Measurements from ENCODE around the gene IL31RA. TPM values are rescaled to one million over a fixed set of nuclear protein-coding genes. Genes with fewer than 3 reads are reported as not detected.

IL31RA gene
- total RNA-seq, 1 experiment from 2014 or later = not detected

DNA sequence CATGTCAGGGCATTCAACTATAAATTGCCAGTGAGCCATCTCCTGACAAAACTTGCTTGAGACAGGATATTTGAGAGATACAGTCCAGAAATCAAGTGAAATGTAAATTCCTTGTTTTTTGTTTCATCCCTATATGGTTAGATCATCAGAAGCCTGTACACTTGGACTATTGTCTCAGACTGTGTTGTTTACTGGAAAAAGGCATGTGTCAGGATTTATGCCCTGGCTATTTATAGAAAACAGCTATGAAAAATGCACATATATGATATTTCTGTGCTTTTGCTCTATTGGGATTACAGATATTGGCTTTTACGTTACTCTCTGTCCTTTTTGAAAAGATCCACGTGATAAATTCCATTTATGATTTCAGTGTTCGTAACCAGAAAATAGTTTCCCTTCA is 44.2 kb downstream of the IL31RA start (continued):
- TF ChIP-seq ZNF317 (CRISPR knock-in tag; IDR thresholded peaks at IDR 0.05; ENCODE audit: borderline replicate concordance, low read depth) (no peak), ZNF671 (CRISPR knock-in tag; IDR thresholded peaks at IDR 0.05) (no peak)

DNA sequence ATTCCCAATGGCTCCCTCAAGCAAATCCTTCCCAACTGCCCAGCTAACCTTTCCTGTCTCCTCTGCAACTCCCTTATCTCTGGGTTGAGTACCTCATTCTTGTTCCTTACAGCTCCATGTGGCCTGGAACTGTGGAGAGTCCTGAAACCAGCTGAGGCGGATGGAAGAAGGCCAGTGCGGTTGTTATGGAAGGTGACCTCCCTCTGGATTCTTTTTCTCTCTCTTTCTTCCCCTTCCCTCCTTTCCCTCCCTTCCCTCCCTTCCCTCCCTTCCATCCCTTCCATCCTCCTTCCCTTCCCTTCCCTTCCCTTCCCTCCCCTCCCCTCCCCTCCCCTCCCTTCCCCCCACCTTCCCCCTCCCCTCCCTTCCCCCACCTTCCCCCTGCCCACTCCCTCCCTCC is 45.1 kb downstream of the IL31RA start:
- Mint-ChIP-seq H3K4me3 (no peak overlapping the region), H3K27me3 (ENCODE audit: low read depth) (no peaks in the 10 kb centered on the region; the same call in 1 of the 2 replicates), H3K36me3 (no peaks in the 10 kb centered on the region), H3K27ac (no peak overlapping the region), H3K9me3 (peaks cover 13% of the 10 kb centered on the region), H3K4me1 (no peaks in the 10 kb centered on the region)
- ChIA-PET CTCF (no interaction called here), POLR2A (no interaction called here)
- TF ChIP-seq ZNF532 (CRISPR knock-in tag; IDR thresholded peaks at IDR 0.05; ENCODE audit: borderline replicate concordance) (no peak), TEAD4 (CRISPR knock-in tag; IDR thresholded peaks at IDR 0.05) (no peak), ZNF219 (CRISPR knock-in tag; IDR thresholded peaks at IDR 0.05; ENCODE audit: borderline replicate concordance) (no peak), SOX15 (CRISPR knock-in tag; IDR thresholded peaks at IDR 0.05) (no peak), CREM (CRISPR knock-in tag; IDR thresholded peaks at IDR 0.05) (no peak), GABPB1 (CRISPR knock-in tag; IDR thresholded peaks at IDR 0.05) (no peak), CDX4 (CRISPR knock-in tag; IDR thresholded peaks at IDR 0.05; ENCODE audit: borderline replicate concordance) (no peak), PRRX2 (CRISPR knock-in tag; IDR thresholded peaks at IDR 0.05) (no peak), PRDM15 (CRISPR knock-in tag; IDR thresholded peaks at IDR 0.05) (no peak), ATF3 (CRISPR knock-in tag; conservative IDR thresholded peaks at IDR 0.05) (no peak), SMAD3 (CRISPR knock-in tag; IDR thresholded peaks at IDR 0.05; ENCODE audit: borderline replicate concordance) (no peak), MAX (CRISPR knock-in tag; IDR thresholded peaks at IDR 0.05) (no peak), EMX1 (CRISPR knock-in tag; IDR thresholded peaks at IDR 0.05) (no peak)
- TF ChIP-seq, protein P1, sequence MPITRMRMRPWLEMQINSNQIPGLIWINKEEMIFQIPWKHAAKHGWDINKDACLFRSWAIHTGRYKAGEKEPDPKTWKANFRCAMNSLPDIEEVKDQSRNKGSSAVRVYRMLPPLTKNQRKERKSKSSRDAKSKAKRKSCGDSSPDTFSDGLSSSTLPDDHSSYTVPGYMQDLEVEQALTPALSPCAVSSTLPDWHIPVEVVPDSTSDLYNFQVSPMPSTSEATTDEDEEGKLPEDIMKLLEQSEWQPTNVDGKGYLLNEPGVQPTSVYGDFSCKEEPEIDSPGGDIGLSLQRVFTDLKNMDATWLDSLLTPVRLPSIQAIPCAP (CRISPR knock-in tag; IDR thresholded peaks at IDR 0.05) = no peak
- TF ChIP-seq, protein P2, sequence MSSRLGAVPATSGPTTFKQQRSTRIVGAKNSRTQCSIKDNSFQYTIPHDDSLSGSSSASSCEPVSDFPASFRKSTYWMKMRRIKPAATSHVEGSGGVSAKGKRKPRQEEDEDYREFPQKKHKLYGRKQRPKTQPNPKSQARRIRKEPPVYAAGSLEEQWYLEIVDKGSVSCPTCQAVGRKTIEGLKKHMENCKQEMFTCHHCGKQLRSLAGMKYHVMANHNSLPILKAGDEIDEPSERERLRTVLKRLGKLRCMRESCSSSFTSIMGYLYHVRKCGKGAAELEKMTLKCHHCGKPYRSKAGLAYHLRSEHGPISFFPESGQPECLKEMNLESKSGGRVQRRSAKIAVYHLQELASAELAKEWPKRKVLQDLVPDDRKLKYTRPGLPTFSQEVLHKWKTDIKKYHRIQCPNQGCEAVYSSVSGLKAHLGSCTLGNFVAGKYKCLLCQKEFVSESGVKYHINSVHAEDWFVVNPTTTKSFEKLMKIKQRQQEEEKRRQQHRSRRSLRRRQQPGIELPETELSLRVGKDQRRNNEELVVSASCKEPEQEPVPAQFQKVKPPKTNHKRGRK (CRISPR knock-in tag; IDR thresholded peaks at IDR 0.05; ENCODE audit: borderline replicate concordance) = no peak
- DNase-seq (ENCODE audit: low spot score) = no peak
- ATAC-seq = no peak

Measured in WTC11 (cell line).